DOHH2 (cell line): ENCODE measurements around the gene REC114.

Experiments used
- H3F3A ChIP-seq: fragments of 200-600 bp; sonication (generic), shearing (Covaris generic); 2 replicates; pipeline ENCODE4 v1.6.0; 2016; ENCODE audit warnings: antibody characterized with exemption, mild to moderate bottlenecking; ENCODE audit not compliant: control insufficient read depth, insufficient read depth
- H3K27ac ChIP-seq: fragments of 200-600 bp; sonication (generic); 2 replicates; pipeline ENCODE4 v1.5.1; 2014; ENCODE audit warnings: low read depth, mild to moderate bottlenecking, low read length, moderate library complexity
- H3K27me3 ChIP-seq: fragments of 200-600 bp; sonication (generic); 2 replicates; pipeline ENCODE4 v1.6.1; 2014; ENCODE audit warnings: mild to moderate bottlenecking, low read length, mixed read lengths; ENCODE audit not compliant: control insufficient read depth
- H3K36me3 ChIP-seq: fragments of 200-600 bp; sonication (generic); 2 replicates; pipeline ENCODE4 v1.6.1; 2014; ENCODE audit warnings: mild to moderate bottlenecking, low read length, moderate library complexity, mixed read lengths; ENCODE audit not compliant: control insufficient read depth
- H3K4me1 ChIP-seq: fragments of 200-600 bp; sonication (generic); 2 replicates; pipeline ENCODE4 v1.6.1; 2014; ENCODE audit warnings: mild to moderate bottlenecking, low read length, mixed read lengths; ENCODE audit not compliant: control insufficient read depth
- H3K4me2 ChIP-seq: fragments of 200-600 bp; sonication (generic); 2 replicates; pipeline ENCODE4 v1.6.0; 2014; ENCODE audit warnings: mild to moderate bottlenecking, low read length, moderate library complexity
- H3K4me3 ChIP-seq: fragments of 200-600 bp; sonication (generic); 2 replicates; pipeline ENCODE4 v1.5.1; 2014; ENCODE audit warnings: mild to moderate bottlenecking, low read length, mixed read lengths
- H3K79me2 ChIP-seq: fragments of 200-600 bp; sonication (generic); 2 replicates; pipeline ENCODE4 v1.6.1; 2014; ENCODE audit warnings: mild to moderate bottlenecking, low read length, mixed read lengths; ENCODE audit not compliant: control insufficient read depth
- H3K9me2 ChIP-seq: fragments of 200-600 bp; sonication (generic); replicated peaks from 2 replicates; pipeline ENCODE4 v1.6.1; 2014; ENCODE audit warnings: mild to moderate bottlenecking, low read length, mixed read lengths; ENCODE audit not compliant: control insufficient read depth
- H3K9me3 ChIP-seq: fragments of 200-600 bp; sonication (generic); 2 replicates; pipeline ENCODE4 v1.6.1; 2014; ENCODE audit warnings: antibody characterized with exemption, low read length, mixed read lengths; ENCODE audit not compliant: control insufficient read depth, insufficient read depth
- H4K20me1 ChIP-seq: fragments of 200-600 bp; sonication (generic); 2 replicates; pipeline ENCODE4 v1.6.0; 2014; ENCODE audit warnings: low read depth, mild to moderate bottlenecking, antibody characterized with exemption, low read length, moderate library complexity; ENCODE audit not compliant: control insufficient read depth, insufficient read depth
- EZH2phosphoT487 ChIP-seq: fragments of 200-600 bp; sonication (generic); IDR thresholded peaks from 2 replicates; pipeline ENCODE4 v1.6.1; 2017; ENCODE audit warnings: borderline replicate concordance, mild to moderate bottlenecking, antibody characterized with exemption, low read length, moderate library complexity, mixed read lengths
- TF ChIP-seq, protein P1 (sequence below): fragments of 200-600 bp; sonication (generic); IDR thresholded peaks from one replicate; pipeline ENCODE4 v1.5.1; 2014; ENCODE audit warnings: antibody characterized with exemption, mild to moderate bottlenecking, low read depth, low read length; ENCODE audit not compliant: poor library complexity, severe bottlenecking

REC114 gene

GRCh38 chr15:73480050-73480449, 37.1 kb downstream of the REC114 start:
- H3K79me2 ChIP-seq = no peaks in the 10 kb centered on the region
- H3K9me2 ChIP-seq = no peaks in the 10 kb centered on the region
- H3K4me3 ChIP-seq = no peak overlapping the region
- no peak overlapping the region for H3K4me2 ChIP-seq
- H4K20me1 ChIP-seq = no peaks in the 10 kb centered on the region
- no peaks in the 10 kb centered on the region for H3K36me3 ChIP-seq
- no peaks in the 10 kb centered on the region for H3F3A ChIP-seq
- 0 out of 2 replicates have a peak, but pooled peaks cover 2% of the 10 kb centered on the region for H3K9me3 ChIP-seq
- H3K4me1 ChIP-seq = no peaks in the 10 kb centered on the region
- H3K27ac ChIP-seq = no peak overlapping the region
- 0 out of 2 replicates have a peak, but pooled peaks cover 2% of the 10 kb centered on the region for H3K27me3 ChIP-seq
- TF ChIP-seq, protein P1, sequence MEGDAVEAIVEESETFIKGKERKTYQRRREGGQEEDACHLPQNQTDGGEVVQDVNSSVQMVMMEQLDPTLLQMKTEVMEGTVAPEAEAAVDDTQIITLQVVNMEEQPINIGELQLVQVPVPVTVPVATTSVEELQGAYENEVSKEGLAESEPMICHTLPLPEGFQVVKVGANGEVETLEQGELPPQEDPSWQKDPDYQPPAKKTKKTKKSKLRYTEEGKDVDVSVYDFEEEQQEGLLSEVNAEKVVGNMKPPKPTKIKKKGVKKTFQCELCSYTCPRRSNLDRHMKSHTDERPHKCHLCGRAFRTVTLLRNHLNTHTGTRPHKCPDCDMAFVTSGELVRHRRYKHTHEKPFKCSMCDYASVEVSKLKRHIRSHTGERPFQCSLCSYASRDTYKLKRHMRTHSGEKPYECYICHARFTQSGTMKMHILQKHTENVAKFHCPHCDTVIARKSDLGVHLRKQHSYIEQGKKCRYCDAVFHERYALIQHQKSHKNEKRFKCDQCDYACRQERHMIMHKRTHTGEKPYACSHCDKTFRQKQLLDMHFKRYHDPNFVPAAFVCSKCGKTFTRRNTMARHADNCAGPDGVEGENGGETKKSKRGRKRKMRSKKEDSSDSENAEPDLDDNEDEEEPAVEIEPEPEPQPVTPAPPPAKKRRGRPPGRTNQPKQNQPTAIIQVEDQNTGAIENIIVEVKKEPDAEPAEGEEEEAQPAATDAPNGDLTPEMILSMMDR = no peak
- TF ChIP-seq EZH2phosphoT487 = no peak

GRCh38 chr15:73482166-73482565, 39.2 kb downstream of the REC114 start:
- Histone ChIP-seq H3K4me2 (no peak overlapping the region), H3K79me2 (no peaks in the 10 kb centered on the region)

DNA sequence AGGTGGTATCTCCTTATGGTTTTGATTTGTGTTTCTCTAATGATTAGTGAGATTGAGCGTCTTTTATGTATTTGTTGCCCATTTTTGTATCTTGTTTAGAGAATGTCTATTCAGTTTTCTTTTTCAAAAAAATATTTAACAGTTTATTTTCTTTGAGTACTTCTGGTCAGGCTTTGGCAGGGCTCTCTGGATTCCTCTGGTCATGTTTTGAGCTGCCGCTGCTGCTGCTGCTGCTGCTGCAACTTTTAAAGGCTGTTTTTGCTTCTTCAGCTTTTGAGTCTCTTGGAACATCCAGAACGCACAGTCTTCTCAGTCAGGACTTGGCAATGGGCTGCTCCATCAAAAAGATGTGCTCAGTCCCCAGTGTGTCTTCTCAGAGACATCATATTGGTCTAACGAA, 40.1 kb downstream of the REC114 start:
- Histone ChIP-seq H3K4me3 (no peak overlapping the region), H3F3A (no peaks in the 10 kb centered on the region), H3K4me2 (no peak overlapping the region), H3K27me3 (0 out of 2 replicates have a peak, but pooled peaks cover 2% of the 10 kb centered on the region), H3K36me3 (no peaks in the 10 kb centered on the region), H3K27ac (no peak overlapping the region), H3K79me2 (no peaks in the 10 kb centered on the region), H3K4me1 (no peaks in the 10 kb centered on the region), H3K9me3 (no peaks in the 10 kb centered on the region), H4K20me1 (no peaks in the 10 kb centered on the region), H3K9me2 (no peaks in the 10 kb centered on the region)
- no peak for TF ChIP-seq EZH2phosphoT487
- TF ChIP-seq, protein P1 = no peak

More at GRCh38 chr15:73482166-73482565, 39.2 kb downstream of the REC114 start:
- Histone ChIP-seq H3K4me3 (no peak overlapping the region), H4K20me1 (no peaks in the 10 kb centered on the region), H3K4me1 (no peaks in the 10 kb centered on the region), H3K9me3 (no peaks in the 10 kb centered on the region), H3F3A (no peaks in the 10 kb centered on the region), H3K9me2 (no peaks in the 10 kb centered on the region), H3K27ac (no peak overlapping the region), H3K36me3 (no peaks in the 10 kb centered on the region), H3K27me3 (0 out of 2 replicates have a peak, but pooled peaks cover 2% of the 10 kb centered on the region)
- TF ChIP-seq EZH2phosphoT487 = no peak
- TF ChIP-seq, protein P1 = no peak
